ENCODE measurements around the gene CLCN3. TPM values are rescaled to one million over a fixed set of nuclear protein-coding genes. Genes with fewer than 3 reads are reported as not detected.
A peak's percentile ranks its signal among the peaks of the same experiment; 100 is the strongest.

The CLCN3 gene
- total RNA-seq, 1 donor from 2014 or later: 45.9 TPM

- no peak for DNase-seq (ENCODE audit: extremely low spot score, unreplicated experiment)
- Mint-ChIP-seq H3K4me3 (no peak overlapping the region), H3K9me3 (no peaks in the 10 kb centered on the region), H3K36me3 (peaks cover 34% of the 10 kb centered on the region), H3K27ac (no peak overlapping the region), H3K27me3 (no peaks in the 10 kb centered on the region), H3K4me1 (ENCODE audit: unreplicated experiment) (no peaks in the 10 kb centered on the region)
- TF ChIP-seq, protein P1, sequence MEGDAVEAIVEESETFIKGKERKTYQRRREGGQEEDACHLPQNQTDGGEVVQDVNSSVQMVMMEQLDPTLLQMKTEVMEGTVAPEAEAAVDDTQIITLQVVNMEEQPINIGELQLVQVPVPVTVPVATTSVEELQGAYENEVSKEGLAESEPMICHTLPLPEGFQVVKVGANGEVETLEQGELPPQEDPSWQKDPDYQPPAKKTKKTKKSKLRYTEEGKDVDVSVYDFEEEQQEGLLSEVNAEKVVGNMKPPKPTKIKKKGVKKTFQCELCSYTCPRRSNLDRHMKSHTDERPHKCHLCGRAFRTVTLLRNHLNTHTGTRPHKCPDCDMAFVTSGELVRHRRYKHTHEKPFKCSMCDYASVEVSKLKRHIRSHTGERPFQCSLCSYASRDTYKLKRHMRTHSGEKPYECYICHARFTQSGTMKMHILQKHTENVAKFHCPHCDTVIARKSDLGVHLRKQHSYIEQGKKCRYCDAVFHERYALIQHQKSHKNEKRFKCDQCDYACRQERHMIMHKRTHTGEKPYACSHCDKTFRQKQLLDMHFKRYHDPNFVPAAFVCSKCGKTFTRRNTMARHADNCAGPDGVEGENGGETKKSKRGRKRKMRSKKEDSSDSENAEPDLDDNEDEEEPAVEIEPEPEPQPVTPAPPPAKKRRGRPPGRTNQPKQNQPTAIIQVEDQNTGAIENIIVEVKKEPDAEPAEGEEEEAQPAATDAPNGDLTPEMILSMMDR (conservative IDR thresholded peaks at IDR 0.05): no peak
These were observed 121.2 kb downstream of the CLCN3 start for GRCh38 chr4:169741569-169741968.

GRCh38 chr4:169744601-169745000 lies 124.2 kb downstream of the CLCN3 start:
- no peak for DNase-seq (ENCODE audit: extremely low spot score, unreplicated experiment)
- TF ChIP-seq, protein P1 (conservative IDR thresholded peaks at IDR 0.05): no peak
- Mint-ChIP-seq H3K9me3 (no peaks in the 10 kb centered on the region), H3K36me3 (peaks cover 25% of the 10 kb centered on the region), H3K4me3 (peak overlapping the region; percentile 42), H3K4me1 (ENCODE audit: unreplicated experiment) (no peaks in the 10 kb centered on the region), H3K27ac (peak overlapping the region; percentile 86), H3K27me3 (no peaks in the 10 kb centered on the region)

- Mint-ChIP-seq H3K9me3 (no peaks in the 10 kb centered on the region), H3K4me3 (no peak overlapping the region), H3K4me1 (ENCODE audit: unreplicated experiment) (peaks cover 6% of the 10 kb centered on the region), H3K27ac (peak overlapping the region; percentile 86), H3K27me3 (no peaks in the 10 kb centered on the region), H3K36me3 (peaks cover 26% of the 10 kb centered on the region)
- TF ChIP-seq, protein P1 (conservative IDR thresholded peaks at IDR 0.05): no peak
- no peak for DNase-seq (ENCODE audit: extremely low spot score, unreplicated experiment)
These were observed 124.9 kb downstream of the CLCN3 start for GRCh38 chr4:169745291-169745690.

- H3K9me3 Mint-ChIP-seq: no peaks in the 10 kb centered on the region
- H3K4me1 Mint-ChIP-seq (ENCODE audit: unreplicated experiment): peaks cover 12% of the 10 kb centered on the region
- H3K36me3 Mint-ChIP-seq: no peaks in the 10 kb centered on the region
- H3K4me3 Mint-ChIP-seq: peak overlapping the region; percentile 95
- TF ChIP-seq, protein P1 (conservative IDR thresholded peaks at IDR 0.05): no peak
- no peak for DNase-seq (ENCODE audit: extremely low spot score, unreplicated experiment)
- H3K27ac Mint-ChIP-seq: peak overlapping the region; percentile 68
- peaks cover 10% of the 10 kb centered on the region for H3K27me3 Mint-ChIP-seq
These were observed 136.7 kb downstream of the CLCN3 start for GRCh38 chr4:169756971-169757574.

DNA sequence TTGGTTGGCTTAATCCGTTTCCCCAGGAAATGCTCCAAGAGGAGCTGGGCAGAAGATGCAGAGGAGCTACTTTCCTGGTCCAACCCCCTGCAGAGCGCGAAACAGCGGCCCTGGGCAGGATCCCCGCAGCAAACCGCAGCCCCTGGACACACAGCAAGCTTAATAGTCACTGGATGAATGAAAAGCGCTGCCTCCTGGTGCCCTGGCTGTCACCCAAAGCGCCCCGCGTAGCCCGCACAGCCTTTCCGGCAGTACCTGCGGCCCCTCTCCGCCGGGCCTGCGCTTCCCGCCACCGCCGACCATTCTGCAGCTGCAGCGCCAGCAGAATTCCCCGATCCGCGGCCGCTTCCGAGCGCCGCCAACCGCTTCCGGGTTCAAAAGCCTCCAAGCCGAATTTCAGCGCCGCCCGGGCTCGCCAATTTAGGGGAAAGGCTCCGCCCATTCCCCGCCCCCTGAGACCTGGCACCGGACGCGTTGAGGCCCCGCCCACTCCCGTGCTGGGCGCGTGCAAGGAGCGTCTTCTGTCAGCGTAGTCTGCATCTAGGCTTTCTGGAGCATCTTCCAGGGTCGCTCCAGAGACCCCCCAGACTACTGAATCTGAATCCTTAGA lies 137.3 kb downstream of the CLCN3 start, which contains the start of gene HPF1:
HPF1 (minus strand) TSS at position 370 of the 610 bp plus-strand sequence; CDS start at position 303, 67 bp downstream.
- Mint-ChIP-seq H3K9me3 (no peaks in the 10 kb centered on the region), H3K4me3 (peak within 1 kb of the TSS; percentile 95), H3K27me3 (peaks cover 10% of the 10 kb centered on the region), H3K4me1 (ENCODE audit: unreplicated experiment) (peaks cover 12% of the 10 kb centered on the region), H3K27ac (peak within 1 kb of the TSS; percentile 68), H3K36me3 (no peaks in the 10 kb centered on the region)
- TF ChIP-seq, protein P1 (conservative IDR thresholded peaks at IDR 0.05): peak; percentile 21
- peak; percentile 93 for DNase-seq (ENCODE audit: extremely low spot score, unreplicated experiment)

Measured in type B pancreatic cell (in vitro differentiated cells).